Left ventricle myocardium inferior (tissue), 1 donor: ENCODE results near the gene MPZ. TPM values are rescaled to one million over a fixed set of nuclear protein-coding genes. Genes with fewer than 3 reads are reported as not detected.

Experiments
- DNase-seq: peaks from one replicate; pipeline ENCODE4 v3.0.0-alpha.2; 2020
- H3K27ac ChIP-seq: fragments of 200-600 bp; replicated peaks from 2 replicates; pipeline ENCODE4 v1.8.0; 2021
- H3K27me3 ChIP-seq: fragments of 200-600 bp; 2 replicates; pipeline ENCODE4 v1.8.0; 2021; ENCODE audit warnings: low read depth
- H3K36me3 ChIP-seq: fragments of 200-600 bp; 2 replicates; pipeline ENCODE4 v1.8.0; 2021
- H3K4me1 ChIP-seq: fragments of 200-600 bp; 2 replicates; pipeline ENCODE4 v1.8.0; 2021
- H3K4me3 ChIP-seq: fragments of 200-600 bp; 2 replicates; pipeline ENCODE4 v1.8.0; 2021; ENCODE audit warnings: mild to moderate bottlenecking, moderate library complexity
- H3K9me3 ChIP-seq: fragments of 200-600 bp; replicated peaks from 2 replicates; pipeline ENCODE4 v1.8.0; 2021
- CTCF ChIP-seq: fragments of 200-600 bp; IDR thresholded peaks from 2 replicates; pipeline ENCODE4 v1.8.0; 2021; ENCODE audit warnings: antibody characterized with exemption, mild to moderate bottlenecking, borderline replicate concordance
- intact Hi-C: fragments of 100-400 bp; cut with micrococcal nuclease; formaldehyde crosslinking; loops from one replicate; pipeline ENCODE4 v1.11.0; 2022
- long read RNA-seq: library from polyadenylated mRNA; unstranded; transcript quantifications from one replicate; pipeline ENCODE4 v2.0.0, GENCODE V29; 2021
- total RNA-seq: library from RNA; stranded (reverse); fragmentation: NEBNext Ultra II Directional; extraction: Animal tissue kit (Norgen Biotek cat#: 25700); gene quantifications from one replicate; pipeline ENCODE4 v1.2.1, GENCODE V29; 2021
- donor health status: DM: no; HTN: yes; CAD: no; lungs with severe emphysema.

The MPZ gene
- 3.5 TPM for total RNA-seq
- long read RNA-seq, partial matches to known transcripts: 0 of 1 reads
- long read RNA-seq, other reads (novel, unspliced or antisense): 1 of 1 reads

- Histone ChIP-seq H3K4me3 (peak within 1 kb of the TSS; percentile 15), H3K36me3 (no peaks in the 10 kb centered on the region), H3K9me3 (no peaks in the 10 kb centered on the region), H3K27me3 (peaks cover 6% of the 10 kb centered on the region), H3K4me1 (peaks cover 36% of the 10 kb centered on the region), H3K27ac (peak within 1 kb of the TSS; percentile 36)
- no peak for TF ChIP-seq CTCF
- intact Hi-C loops: no loop called here
- DNase-seq: no peak
These were observed at the start of gene MPZ for GRCh38 chr1:161309868-161310267. Gene MPZ, minus strand, starts transcription at chr1:161309968. Its CDS starts 63 bp downstream, at chr1:161309905.

- peak overlapping the region; percentile 6 for H3K27ac ChIP-seq
- H3K9me3 ChIP-seq: no peaks in the 10 kb centered on the region
- H3K36me3 ChIP-seq: peaks cover 34% of the 10 kb centered on the region
- H3K4me3 ChIP-seq: no peak overlapping the region
- TF ChIP-seq CTCF: no peak
- no peak for DNase-seq
- intact Hi-C loops: no loop called here
- H3K27me3 ChIP-seq: no peaks in the 10 kb centered on the region
- H3K4me1 ChIP-seq: peaks cover 19% of the 10 kb centered on the region
These were observed 49.5 kb upstream of the MPZ start for GRCh38 chr1:161359291-161359690.

DNA sequence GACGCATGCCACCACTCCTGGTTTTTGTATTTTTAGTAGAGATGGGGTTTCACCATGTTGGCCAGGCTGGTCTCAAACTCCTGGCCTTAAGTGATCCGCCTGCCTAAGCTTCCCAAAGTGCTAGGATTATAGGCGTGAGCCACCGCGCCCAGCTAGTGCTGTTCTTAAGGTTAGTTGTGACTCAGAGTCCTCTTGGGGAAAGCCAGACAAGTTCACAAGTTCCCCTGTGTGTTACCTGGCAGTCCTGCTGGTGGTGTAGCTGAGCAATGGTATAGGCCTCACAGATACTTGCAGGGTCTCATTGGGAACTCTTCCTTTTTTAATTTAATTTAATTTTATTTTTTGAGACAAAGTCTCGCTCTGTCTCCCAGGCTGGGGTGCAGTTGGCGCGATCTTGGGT, 47.3 kb upstream of the MPZ start:
- no peak for DNase-seq
- no peak overlapping the region for H3K27ac ChIP-seq
- peaks cover 14% of the 10 kb centered on the region for H3K4me1 ChIP-seq
- intact Hi-C loops: no loop called here
- no peak overlapping the region for H3K4me3 ChIP-seq
- no peak for TF ChIP-seq CTCF
- H3K27me3 ChIP-seq: no peaks in the 10 kb centered on the region
- no peaks in the 10 kb centered on the region for H3K9me3 ChIP-seq
- peaks cover 32% of the 10 kb centered on the region for H3K36me3 ChIP-seq

- no peak overlapping the region for H3K27ac ChIP-seq
- H3K27me3 ChIP-seq: no peaks in the 10 kb centered on the region
- H3K9me3 ChIP-seq: no peaks in the 10 kb centered on the region
- no peak overlapping the region for H3K4me3 ChIP-seq
- peaks cover 17% of the 10 kb centered on the region for H3K36me3 ChIP-seq
- TF ChIP-seq CTCF: no peak
- intact Hi-C loops: no loop called here
- no peak for DNase-seq
- H3K4me1 ChIP-seq: peaks cover 17% of the 10 kb centered on the region
These were observed 41.7 kb upstream of the MPZ start for GRCh38 chr1:161351482-161351881.

DNA sequence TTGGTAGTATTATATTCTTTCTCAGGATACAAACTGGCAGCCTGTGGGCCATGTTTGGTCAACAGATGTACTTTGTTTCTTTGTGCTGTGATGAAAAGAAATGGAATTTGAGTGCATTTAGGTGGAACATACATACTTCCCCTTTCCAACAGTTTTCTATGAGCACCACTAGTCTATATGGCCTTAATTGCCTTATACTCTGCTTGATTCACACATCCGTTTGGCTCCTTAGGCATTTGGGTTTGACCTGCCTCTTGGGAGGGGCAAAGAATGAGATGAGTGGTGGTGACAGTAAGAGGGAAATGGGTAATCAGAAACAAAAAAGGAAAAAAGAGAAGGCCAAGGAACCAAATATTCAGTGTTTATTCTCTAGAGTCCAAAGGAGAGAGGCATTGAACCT, 40.9 kb upstream of the MPZ start:
- intact Hi-C loops: no loop called here
- H3K36me3 ChIP-seq: peaks cover 21% of the 10 kb centered on the region
- no peak overlapping the region for H3K27ac ChIP-seq
- no peak for TF ChIP-seq CTCF
- no peaks in the 10 kb centered on the region for H3K27me3 ChIP-seq
- DNase-seq: no peak
- H3K4me3 ChIP-seq: no peak overlapping the region
- peaks cover 17% of the 10 kb centered on the region for H3K4me1 ChIP-seq
- no peaks in the 10 kb centered on the region for H3K9me3 ChIP-seq
